ENCODE results near the gene CACNB1. TPM values are rescaled to one million over a fixed set of nuclear protein-coding genes. Genes with fewer than 3 reads are reported as not detected.

The CACNB1 gene
- total and polyA plus RNA-seq, 2 of the 13 experiments (the other 11 are each of a cell fraction or from before 2014, with no cell fraction given) = 0.75 to 1.5 TPM

- TF ChIP-seq, protein P1, sequence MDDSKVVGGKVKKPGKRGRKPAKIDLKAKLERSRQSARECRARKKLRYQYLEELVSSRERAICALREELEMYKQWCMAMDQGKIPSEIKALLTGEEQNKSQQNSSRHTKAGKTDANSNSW (CRISPR knock-in tag; IDR thresholded peaks at IDR 0.05; ENCODE audit: borderline replicate concordance) = no peak
- TF ChIP-seq ZNF674 (CRISPR knock-in tag; IDR thresholded peaks at IDR 0.05; ENCODE audit: low read depth) = no peak
- no peak for TF ChIP-seq ZNF687 (CRISPR knock-in tag; IDR thresholded peaks at IDR 0.05)
- TF ChIP-seq PHB2 (IDR thresholded peaks at IDR 0.05; ENCODE audit: partially characterized antibody) = no peak
- no peak for TF ChIP-seq ZNF382 (CRISPR knock-in tag; IDR thresholded peaks at IDR 0.05; ENCODE audit: borderline replicate concordance)
- 0 out of 2 replicates have a peak, but pooled peaks have one; percentile 40 for TF ChIP-seq ZNF792 (CRISPR knock-in tag; IDR thresholded peaks at IDR 0.05)
- TF ChIP-seq ATF5 (CRISPR knock-in tag; IDR thresholded peaks at IDR 0.05; ENCODE audit: low read depth) = no peak
- TF ChIP-seq TCF7 (IDR thresholded peaks at IDR 0.05; ENCODE audit: low read depth) = no peak
- peak; percentile 89 for TF ChIP-seq ZNF331 (CRISPR knock-in tag; IDR thresholded peaks at IDR 0.05)
- peak; percentile 73; the same call in 1 of the 2 replicates for TF ChIP-seq KDM2A (CRISPR knock-in tag; IDR thresholded peaks at IDR 0.05; ENCODE audit: borderline replicate concordance, low read depth)
- TF ChIP-seq ZNF678 (CRISPR knock-in tag; IDR thresholded peaks at IDR 0.05) = 0 out of 2 replicates have a peak, but pooled peaks have one; percentile 11
- no peak for TF ChIP-seq KDM1A (CRISPR knock-in tag; IDR thresholded peaks at IDR 0.05)
- TF ChIP-seq HNRNPK (IDR thresholded peaks at IDR 0.05; ENCODE audit: low read depth, low read length, poor library complexity, severe bottlenecking) = no peak
- no peak; the same call in 1 of the 2 replicates for TF ChIP-seq KDM5B (CRISPR knock-in tag; IDR thresholded peaks at IDR 0.05; ENCODE audit: borderline replicate concordance)
- TF ChIP-seq ZBTB10 (CRISPR knock-in tag; IDR thresholded peaks at IDR 0.05; ENCODE audit: borderline replicate concordance) = peak; percentile 77; the same call in 1 of the 2 replicates
- no peak for TF ChIP-seq CCDC6 (CRISPR knock-in tag; IDR thresholded peaks at IDR 0.05)
- TF ChIP-seq, protein P2, sequence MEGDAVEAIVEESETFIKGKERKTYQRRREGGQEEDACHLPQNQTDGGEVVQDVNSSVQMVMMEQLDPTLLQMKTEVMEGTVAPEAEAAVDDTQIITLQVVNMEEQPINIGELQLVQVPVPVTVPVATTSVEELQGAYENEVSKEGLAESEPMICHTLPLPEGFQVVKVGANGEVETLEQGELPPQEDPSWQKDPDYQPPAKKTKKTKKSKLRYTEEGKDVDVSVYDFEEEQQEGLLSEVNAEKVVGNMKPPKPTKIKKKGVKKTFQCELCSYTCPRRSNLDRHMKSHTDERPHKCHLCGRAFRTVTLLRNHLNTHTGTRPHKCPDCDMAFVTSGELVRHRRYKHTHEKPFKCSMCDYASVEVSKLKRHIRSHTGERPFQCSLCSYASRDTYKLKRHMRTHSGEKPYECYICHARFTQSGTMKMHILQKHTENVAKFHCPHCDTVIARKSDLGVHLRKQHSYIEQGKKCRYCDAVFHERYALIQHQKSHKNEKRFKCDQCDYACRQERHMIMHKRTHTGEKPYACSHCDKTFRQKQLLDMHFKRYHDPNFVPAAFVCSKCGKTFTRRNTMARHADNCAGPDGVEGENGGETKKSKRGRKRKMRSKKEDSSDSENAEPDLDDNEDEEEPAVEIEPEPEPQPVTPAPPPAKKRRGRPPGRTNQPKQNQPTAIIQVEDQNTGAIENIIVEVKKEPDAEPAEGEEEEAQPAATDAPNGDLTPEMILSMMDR (CRISPR knock-in tag; IDR thresholded peaks at IDR 0.05) = no peak; the same call in 1 of the 2 replicates
- peak; percentile 65 for TF ChIP-seq PPARG (CRISPR knock-in tag; conservative IDR thresholded peaks at IDR 0.05)
- TF ChIP-seq, protein P3, sequence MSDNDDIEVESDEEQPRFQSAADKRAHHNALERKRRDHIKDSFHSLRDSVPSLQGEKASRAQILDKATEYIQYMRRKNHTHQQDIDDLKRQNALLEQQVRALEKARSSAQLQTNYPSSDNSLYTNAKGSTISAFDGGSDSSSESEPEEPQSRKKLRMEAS (IDR thresholded peaks at IDR 0.05) = no peak
These were observed 43.8 kb downstream of the CACNB1 start (continued) for GRCh38 chr17:39153599-39154051.
